ENCODE measurements around the gene URB2. TPM values are rescaled to one million over a fixed set of nuclear protein-coding genes. Genes with fewer than 3 reads are reported as not detected.

The URB2 gene
- total RNA-seq, 1 donor from 2014 or later: 1.8 TPM

DNA sequence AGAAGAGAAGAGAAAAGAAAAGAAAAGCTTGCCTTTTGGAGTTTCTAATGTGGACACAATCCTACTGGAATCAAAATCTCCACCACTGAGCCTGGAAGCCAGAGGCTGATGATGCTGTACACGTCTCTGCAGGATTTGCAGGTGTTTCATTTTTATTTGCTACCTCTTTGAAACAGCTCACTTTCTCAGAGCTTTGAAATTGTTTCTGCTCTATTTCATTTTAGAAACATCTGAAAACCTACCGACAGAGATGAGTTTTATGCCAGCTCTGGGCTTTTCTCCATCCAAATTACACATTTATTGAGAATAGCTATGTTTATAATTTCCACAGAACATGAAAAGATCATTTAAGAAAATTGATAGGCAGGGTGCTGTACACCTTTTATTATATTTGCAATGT, 46.2 kb downstream of the URB2 start:
- no peak for DNase-seq (ENCODE audit: low spot score in 2 of 2)
- intact Hi-C loops (cut with DNase I): no loop called here
- H3K4me1 ChIP-seq: no peaks in the 10 kb centered on the region

DNA sequence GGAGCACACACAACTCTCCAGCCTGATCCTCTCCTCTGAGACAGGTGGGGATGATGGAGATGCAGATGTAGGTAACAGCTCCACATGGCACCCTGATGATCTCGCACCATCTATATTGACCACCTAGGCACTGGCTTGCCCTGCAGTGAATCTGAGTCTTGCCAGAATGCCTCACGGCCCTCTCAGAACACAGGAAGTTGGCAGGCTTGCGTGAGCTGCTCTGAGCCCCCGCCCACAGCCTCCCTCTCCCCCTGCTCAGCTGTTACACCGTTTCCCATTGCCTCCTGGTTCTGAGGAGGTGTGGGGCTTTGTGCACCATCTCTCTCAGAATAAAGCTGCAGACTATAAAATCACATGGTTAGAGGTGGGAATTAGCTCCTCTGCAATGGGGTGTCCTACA, 48.0 kb downstream of the URB2 start:
- intact Hi-C loops (cut with DNase I): no loop called here
- Histone ChIP-seq H3K36me3 (no peaks in the 10 kb centered on the region), H3K27me3 (no peaks in the 10 kb centered on the region), H3K4me1 (no peaks in the 10 kb centered on the region), H3K27ac (no peak overlapping the region), H3K4me3 (no peak overlapping the region), H3K9me3 (no peaks in the 10 kb centered on the region)
- no peak for DNase-seq (ENCODE audit: low spot score in 2 of 2)
- no peak for TF ChIP-seq CTCF (IDR thresholded peaks at IDR 0.05)

More for the DNA sequence above, 46.2 kb downstream of the URB2 start:
- no peak for TF ChIP-seq CTCF (IDR thresholded peaks at IDR 0.05)
- H3K27me3 ChIP-seq: no peaks in the 10 kb centered on the region
- no peaks in the 10 kb centered on the region for H3K9me3 ChIP-seq
- H3K36me3 ChIP-seq: no peaks in the 10 kb centered on the region
- H3K27ac ChIP-seq: no peak overlapping the region
- H3K4me3 ChIP-seq: no peak overlapping the region

DNA sequence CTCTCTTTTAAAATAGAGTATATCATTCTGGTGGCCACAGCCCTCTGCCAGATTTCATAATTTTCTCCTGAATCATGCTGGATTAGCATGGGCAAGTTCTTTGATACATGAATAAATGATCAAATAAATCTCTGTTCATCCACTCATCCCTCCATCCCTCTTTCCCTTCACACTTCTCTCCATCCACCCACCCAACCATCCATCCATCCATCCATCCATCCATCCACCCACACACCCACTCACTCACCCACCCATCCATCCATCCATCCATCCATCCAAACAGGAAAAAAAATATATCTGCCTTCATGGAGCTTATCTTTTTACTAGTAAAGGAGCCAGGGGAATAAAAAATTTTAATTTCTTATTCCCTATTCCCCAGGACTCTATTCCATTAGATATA, 49.3 kb downstream of the URB2 start:
- H3K4me1 ChIP-seq: no peaks in the 10 kb centered on the region
- no peak for DNase-seq (ENCODE audit: low spot score in 2 of 2)
- no peaks in the 10 kb centered on the region for H3K9me3 ChIP-seq
- H3K4me3 ChIP-seq: no peak overlapping the region
- TF ChIP-seq CTCF (IDR thresholded peaks at IDR 0.05): no peak
- no peaks in the 10 kb centered on the region for H3K36me3 ChIP-seq
- H3K27ac ChIP-seq: no peak overlapping the region
- intact Hi-C loops (cut with DNase I): no loop called here
- H3K27me3 ChIP-seq: no peaks in the 10 kb centered on the region

GRCh38 chr1:229685149-229685548, 59.1 kb downstream of the URB2 start:
- intact Hi-C loops (cut with DNase I): no loop called here
- H3K4me3 ChIP-seq: no peak overlapping the region
- no peak for TF ChIP-seq CTCF (IDR thresholded peaks at IDR 0.05)
- H3K9me3 ChIP-seq: no peaks in the 10 kb centered on the region
- no peaks in the 10 kb centered on the region for H3K27me3 ChIP-seq
- no peaks in the 10 kb centered on the region for H3K36me3 ChIP-seq
- DNase-seq (ENCODE audit: low spot score in 2 of 2): no peak
- H3K27ac ChIP-seq: no peak overlapping the region
- H3K4me1 ChIP-seq: no peaks in the 10 kb centered on the region

DNA sequence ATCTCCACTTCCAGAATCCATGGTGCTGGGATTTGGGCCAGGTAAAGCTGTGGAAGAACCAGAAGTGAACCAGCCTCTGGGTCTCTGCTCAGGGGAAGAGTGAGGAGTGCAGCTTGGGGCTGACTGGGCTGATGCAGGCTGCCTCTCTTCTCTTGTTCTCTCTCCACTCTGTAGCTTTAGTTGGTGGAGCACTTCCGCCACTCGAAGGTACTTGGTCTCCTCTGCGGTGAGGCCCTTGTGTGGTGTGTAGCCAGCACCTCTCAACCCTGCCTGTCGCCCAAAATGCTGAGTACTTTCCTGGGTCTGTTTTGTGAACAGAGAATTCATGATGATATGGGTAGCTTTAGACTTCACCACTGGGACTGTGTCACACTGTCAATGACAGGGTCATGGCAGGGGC, 63.2 kb downstream of the URB2 start:
- intact Hi-C loops (cut with DNase I): no loop called here
- no peak for DNase-seq (ENCODE audit: low spot score in 2 of 2)
- no peak for TF ChIP-seq CTCF (IDR thresholded peaks at IDR 0.05)
- Histone ChIP-seq H3K4me3 (no peak overlapping the region), H3K4me1 (no peaks in the 10 kb centered on the region), H3K36me3 (no peaks in the 10 kb centered on the region), H3K9me3 (no peaks in the 10 kb centered on the region), H3K27me3 (no peaks in the 10 kb centered on the region), H3K27ac (no peak overlapping the region)

- H3K36me3 ChIP-seq: no peaks in the 10 kb centered on the region
- H3K27me3 ChIP-seq: no peaks in the 10 kb centered on the region
- H3K9me3 ChIP-seq: no peaks in the 10 kb centered on the region
- TF ChIP-seq CTCF (IDR thresholded peaks at IDR 0.05): no peak
- no peak overlapping the region for H3K27ac ChIP-seq
- no peak overlapping the region for H3K4me3 ChIP-seq
- intact Hi-C loops (cut with DNase I): no loop called here
- no peak for DNase-seq (ENCODE audit: low spot score in 2 of 2)
- H3K4me1 ChIP-seq: no peaks in the 10 kb centered on the region
Observed at GRCh38 chr1:229689904-229690303, 63.9 kb downstream of the URB2 start.
